HG02870 (cell line): Measurements from ENCODE around the gene APC2.
"Not testable (repeated sequence)": the region's sequence is repeated elsewhere in the genome, so short reads cannot be mapped to it uniquely, and the experiment has no call there.

Experiments
- ATAC-seq: cut with Tn5 transposase; IDR thresholded peaks from one replicate; pipeline ENCODE4 v1.9.1; 2021; ENCODE audit warnings: mild to moderate bottlenecking, moderate library complexity; ENCODE audit not compliant: unreplicated experiment

Gene APC2

DNA sequence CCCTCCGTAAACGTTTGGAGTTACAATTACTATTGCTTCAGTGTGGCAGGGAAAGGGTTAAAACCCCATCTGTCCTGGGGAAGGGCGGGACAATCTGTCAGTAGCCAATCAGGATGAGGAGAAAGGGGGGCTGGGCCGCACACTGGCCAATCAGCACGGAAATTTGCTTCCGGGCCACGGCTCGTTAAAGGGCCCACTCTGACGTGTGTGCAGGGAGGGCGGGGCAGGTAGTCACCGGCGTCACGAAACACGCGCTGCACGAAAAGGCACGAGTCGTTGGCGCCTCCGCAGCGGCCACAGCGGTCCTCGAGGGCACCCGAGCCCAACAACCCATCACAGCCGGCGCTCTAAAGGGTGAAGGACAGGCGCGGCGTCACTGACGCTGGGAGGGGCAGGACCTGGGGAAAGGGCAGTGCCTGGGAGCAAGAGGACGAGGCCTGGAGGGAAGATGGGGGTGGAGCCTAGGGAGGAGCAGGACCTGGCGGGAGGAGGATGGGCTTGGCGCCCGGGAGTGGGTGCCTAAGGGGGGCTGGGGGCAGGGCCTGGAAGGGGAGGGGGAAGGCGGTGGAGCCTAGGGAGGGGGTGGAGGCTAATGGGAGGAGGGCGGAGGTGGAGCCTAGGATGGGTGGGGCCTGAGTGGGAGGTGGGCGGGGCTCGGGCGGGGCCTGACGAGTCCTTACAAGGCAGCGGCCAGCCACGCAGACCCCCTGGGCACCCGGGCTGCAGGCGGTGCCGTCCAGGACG lies 58.0 kb downstream of the APC2 start:
- ATAC-seq: no peak

- no peak for ATAC-seq
Measured at GRCh38 chr19:1508507-1508856, 58.6 kb downstream of the APC2 start.

- no peak for ATAC-seq
Measured at GRCh38 chr19:1509602-1510441, 59.9 kb downstream of the APC2 start.

GRCh38 chr19:1510442-1510806 lies 60.5 kb downstream of the APC2 start:
- ATAC-seq: no peak

DNA sequence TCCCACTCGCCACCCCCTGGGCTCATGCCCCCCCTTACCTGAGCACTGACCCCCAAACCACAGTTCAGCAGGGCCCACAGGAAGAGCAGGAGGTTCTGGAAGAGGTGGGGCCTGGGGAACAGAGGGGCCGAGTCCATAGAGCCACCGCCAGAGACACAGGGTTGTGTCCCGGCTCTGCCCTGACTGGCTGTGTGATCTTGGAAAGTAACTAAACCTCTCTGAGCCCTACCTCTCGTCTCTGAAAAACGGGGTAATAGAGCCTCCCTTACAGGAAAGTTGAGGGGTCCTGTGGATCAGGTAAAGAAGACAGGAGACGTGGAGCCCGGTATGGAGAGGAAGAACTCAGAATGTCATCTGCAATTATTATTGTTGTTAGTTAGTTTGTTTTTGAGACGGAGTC lies 60.9 kb downstream of the APC2 start:
- no peak for ATAC-seq

DNA sequence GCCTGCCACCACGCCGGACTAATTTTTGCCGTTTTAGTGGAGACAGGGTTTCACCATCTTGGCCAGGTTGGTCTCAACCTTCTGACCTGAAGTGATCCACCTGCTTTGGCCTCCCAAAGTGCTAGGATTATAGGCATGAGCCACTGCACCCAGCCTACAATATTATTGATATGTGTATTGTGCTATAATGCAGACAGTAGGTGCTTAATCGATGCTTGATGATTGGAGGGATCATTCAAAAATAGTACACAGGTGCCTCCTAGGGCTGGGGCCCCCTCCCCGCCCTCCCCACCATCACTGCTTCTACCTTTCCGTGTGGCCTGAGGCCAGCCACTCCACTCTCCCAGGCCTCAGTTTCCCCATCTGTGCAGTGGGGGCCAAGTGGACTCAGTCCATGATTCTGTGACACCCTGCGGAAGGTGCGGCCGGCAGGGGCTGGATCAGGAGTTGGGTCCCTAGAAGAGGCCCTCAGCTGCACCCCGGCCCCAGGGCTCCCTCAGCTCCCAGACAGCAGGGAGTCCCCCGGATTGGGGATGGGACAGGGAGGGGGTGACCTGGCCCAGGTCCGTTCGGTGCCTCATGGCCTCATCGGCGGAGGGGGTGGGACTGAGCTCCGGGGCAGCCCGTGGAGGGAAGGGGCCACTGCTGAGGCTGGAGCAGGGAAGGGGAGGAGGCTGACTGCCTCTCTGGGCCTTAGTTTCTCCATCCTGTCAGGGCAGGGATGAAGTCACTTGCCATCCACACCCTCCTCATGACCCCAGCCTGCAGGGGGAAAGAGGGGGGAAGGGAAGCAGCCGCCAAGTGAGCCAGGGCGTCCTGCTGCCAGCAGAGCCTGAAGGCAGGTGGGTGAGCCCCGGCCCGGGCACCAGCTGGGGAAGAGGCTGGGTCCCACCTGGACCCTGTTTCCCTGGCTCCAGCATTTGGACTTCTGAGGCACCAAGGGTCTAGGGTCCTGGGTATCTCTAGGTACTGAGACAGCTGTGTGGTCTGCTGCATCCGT lies 61.7 kb downstream of the APC2 start:
- ATAC-seq: no peak

DNA sequence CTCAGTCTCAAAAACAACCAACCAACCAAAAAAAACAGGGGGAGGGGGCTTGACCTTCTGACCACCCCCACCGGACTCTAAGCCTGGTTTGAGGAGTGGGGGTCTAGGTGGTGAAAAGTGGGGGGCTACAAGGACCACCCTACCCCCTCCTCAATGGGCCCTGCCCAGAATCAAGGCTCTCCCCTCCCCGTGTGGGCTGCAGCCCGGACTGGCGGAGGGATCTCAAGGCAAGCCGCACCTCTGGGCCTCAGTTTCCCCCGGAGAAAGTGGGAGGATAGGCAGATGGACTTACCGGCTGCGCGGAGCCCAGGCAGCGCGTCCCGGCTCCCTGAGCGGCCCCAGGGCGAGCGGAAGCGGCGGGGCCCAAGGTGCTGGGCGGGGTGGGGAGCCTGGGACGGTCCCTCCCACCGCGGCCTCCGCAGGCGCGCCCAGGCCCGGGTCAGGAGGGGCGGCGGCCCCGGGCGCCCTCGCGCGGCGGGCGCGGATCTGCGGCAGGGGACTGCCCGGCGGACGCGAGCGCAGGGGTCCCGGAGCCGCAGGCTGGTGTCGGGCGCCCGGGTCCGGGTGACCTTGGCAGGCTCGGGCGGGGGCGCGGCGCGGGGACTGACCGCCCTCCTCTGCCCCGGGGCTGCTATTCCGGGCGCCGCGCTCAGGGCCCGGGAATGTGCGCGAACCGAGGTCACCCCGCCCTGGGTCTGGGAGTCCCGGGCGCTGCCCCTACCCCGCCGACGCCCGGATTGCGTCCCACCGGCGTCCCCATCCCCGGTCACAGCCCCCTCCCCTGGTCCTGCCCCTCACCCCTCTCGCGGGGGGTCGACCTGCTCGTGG lies 63.0 kb downstream of the APC2 start, which contains the start of gene ADAMTSL5:
ADAMTSL5 (minus strand) TSS at position 349 of the 828 bp plus-strand sequence. CDS start 2,076 bp downstream, outside the sequence.
- no peak for ATAC-seq

GRCh38 chr19:1513499-1514294 lies 63.8 kb downstream of the APC2 start:
- ATAC-seq: no peak

GRCh38 chr19:1514295-1514661 lies 64.4 kb downstream of the APC2 start:
- no peak for ATAC-seq

DNA sequence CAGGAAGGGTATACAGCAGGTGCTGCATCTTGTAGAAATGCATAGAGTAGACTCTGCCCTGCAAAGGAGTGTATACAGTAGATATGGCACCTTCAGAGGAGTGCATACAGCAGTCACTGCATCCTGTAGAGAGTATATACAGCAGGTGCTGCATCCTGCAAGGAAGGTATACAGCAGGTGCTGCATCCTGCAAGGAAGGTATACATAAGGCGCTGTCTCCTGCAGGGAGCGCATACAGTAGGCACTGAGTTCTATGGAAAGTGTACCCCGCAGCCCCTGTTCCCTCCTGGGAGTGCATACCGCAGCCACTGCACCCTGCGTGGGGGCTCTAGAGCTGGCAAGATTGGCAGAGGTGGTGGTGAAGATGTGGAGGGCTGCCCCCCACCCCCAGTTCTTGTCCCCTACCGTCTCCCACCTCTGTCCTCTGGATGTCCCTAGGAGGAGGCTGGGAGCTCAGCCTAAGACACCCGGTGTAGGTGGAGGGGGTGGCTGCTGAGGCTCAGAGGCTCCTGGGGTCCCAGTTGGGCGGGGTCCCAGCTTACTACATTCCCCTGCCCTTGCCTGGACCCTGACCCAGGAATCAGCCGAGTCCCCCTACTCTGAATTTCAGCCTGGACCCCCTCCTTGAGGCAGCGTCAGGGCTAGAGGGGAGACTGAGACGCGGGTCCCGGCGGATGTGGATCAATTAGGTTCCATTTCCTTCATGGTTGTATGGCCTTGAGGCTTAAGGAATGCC lies 65.2 kb downstream of the APC2 start:
- no peak for ATAC-seq

- ATAC-seq: no peak
Measured at GRCh38 chr19:1516395-1516753, 66.5 kb downstream of the APC2 start.

DNA sequence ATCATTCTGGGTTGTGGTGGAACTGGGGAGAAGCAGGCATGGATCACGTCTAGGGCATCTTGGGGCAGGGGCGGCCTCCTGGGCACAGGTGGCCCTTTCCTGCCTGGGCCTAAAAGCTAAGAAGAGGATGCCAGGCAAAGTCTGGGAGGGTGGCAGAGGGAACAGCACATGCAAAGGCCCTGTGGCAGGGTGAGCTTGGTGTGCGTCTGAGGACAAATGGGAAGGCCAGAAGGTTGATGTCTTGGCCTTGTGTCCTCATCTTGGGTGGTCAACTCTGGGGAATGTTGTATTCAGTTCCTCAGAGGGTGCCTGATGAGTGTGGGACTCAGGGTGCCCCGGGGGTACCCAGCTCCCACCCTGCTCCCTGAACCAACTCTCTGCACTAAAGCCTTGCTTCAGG lies 68.5 kb downstream of the APC2 start:
- ATAC-seq: no peak

DNA sequence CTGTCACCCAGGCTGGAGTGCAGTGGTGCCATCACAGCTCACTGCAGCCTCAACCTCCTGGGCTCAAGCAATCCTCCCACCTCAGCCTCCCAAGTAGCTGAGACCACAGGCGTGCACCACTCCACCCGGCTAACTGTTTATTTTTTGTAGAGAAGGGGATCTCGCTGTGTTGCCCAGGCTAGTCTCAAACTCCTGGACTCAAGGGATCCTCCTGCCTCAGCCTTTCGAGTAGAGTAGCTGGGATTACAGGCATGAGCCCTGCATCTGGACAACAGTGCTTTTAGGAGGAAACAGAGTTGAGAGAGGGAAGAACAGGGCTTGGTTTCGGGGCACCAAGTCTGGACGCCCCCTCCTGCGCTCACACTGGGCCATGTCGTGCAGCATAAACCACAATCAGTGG lies 69.9 kb downstream of the APC2 start:
- ATAC-seq: not testable (repeated sequence)

GRCh38 chr19:1520203-1520780 lies 70.4 kb downstream of the APC2 start:
- ATAC-seq: no peak

GRCh38 chr19:1521636-1522035 lies 71.7 kb downstream of the APC2 start:
- no peak for ATAC-seq

DNA sequence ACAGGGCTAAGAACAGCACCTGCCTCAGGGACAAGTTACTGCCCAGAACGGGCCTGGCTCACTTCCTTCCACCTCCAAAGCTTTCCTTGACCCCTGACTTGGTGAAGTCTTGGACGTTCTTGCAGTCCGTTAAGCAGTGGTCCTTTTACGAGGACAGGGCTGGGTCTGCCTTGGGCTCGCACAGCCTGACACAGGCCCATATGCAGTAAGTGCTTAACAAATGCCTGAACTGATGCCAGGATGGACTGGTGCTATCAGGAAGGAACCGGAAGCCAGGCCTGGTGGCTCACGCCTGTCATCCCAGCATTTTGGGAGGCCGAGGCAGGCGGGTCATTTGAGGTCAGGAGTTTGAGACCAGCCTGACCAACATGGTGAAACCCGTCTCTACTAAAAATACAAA lies 72.1 kb downstream of the APC2 start:
- ATAC-seq: no peak

DNA sequence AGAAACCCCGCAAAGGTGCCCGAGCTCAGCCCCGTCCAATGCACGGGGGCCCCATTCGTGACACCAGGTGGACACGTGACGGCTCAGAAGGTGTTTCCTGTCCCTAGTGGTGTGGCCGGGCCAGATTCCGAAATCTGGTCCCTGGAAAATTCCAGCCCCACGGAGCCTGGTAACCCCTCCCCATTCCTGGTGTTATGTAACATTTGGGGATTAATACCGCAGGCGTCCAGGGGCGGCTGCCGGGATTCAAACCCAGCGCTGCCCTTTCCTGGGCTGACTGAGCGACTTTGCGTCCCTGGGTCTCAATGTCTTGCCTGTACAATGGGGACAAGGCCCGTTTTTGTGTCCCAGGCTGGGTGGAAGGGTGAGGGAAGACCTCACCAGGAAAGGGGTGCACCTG lies 72.9 kb downstream of the APC2 start:
- no peak for ATAC-seq
